ENCODE data around the gene EPGN. TPM values are rescaled to one million over a fixed set of nuclear protein-coding genes. Genes with fewer than 3 reads are reported as not detected.

Gene EPGN
- total and polyA plus RNA-seq, 8 donors = 0.73 to 1.8 (median 0.87) TPM; not detected in 5

DNA sequence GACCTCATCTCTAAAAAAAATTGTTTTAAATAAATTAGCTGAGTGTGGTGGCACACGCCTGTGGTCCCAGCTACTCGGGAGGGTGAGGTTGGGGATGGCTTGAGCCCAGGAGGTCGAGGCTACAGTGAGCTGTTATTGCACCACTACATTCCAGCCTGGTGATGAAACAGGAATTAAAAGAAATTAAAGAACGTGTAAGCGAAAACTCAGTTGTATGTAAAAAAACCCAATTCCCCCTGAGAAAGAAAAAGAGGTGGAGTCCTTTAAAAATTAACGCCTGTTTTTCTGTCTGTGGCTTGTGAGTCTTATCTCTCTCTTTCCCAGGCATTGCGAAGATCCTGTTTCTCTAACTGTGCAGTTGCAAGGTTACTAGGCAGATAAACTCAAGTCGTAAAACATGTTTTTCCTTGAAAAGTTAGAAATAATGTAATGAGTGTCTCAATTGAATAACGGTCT lies 22.1 kb downstream of the EPGN start:
- H3K9me3 ChIP-seq = no peaks in the 10 kb centered on the region
- WGBS, 5 donors = 58 to 65% (median 64%) methylated on average over 9 of the region's 9 CpGs
- no peaks in the 10 kb centered on the region for H3K27me3 ChIP-seq
- intact Hi-C loops (cut with DNase I; ENCODE audit: low total_unique reads) = no loop called here
- no peaks in the 10 kb centered on the region for H3K4me1 ChIP-seq
- DNase-seq = no peak
- H3K27ac ChIP-seq = no peak overlapping the region
- TF ChIP-seq EP300 (IDR thresholded peaks at IDR 0.05) = no peak
- no peaks in the 10 kb centered on the region for H3K36me3 ChIP-seq
- H3K4me3 ChIP-seq = no peak overlapping the region

DNA sequence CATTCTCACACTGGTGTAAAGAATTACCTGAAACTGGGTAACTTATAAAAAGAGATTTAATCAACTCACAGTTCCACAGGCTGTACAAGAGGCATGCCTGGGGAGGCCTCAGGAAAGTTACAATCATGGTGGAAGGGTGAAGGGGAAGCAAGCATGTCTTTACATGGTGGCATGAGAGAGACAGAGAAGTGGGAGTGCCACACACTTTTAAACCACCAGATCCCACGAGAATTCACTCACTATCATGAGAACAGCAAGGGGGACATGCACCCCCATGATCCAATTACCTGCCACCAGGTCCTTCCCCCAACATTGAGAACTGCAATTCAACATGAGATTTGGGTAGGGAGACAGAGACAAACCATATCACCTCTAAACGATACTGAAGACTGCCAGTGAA lies 23.0 kb downstream of the EPGN start:
- intact Hi-C loops (cut with DNase I; ENCODE audit: low total_unique reads) = no loop called here
- DNase-seq = no peak
- Histone ChIP-seq H3K36me3 (no peaks in the 10 kb centered on the region), H3K27ac (no peak overlapping the region), H3K4me1 (no peaks in the 10 kb centered on the region), H3K4me3 (no peak overlapping the region), H3K9me3 (no peaks in the 10 kb centered on the region), H3K27me3 (no peaks in the 10 kb centered on the region)
- no peak for TF ChIP-seq CTCF (IDR thresholded peaks at IDR 0.05)
- no peak for TF ChIP-seq EP300 (IDR thresholded peaks at IDR 0.05)
- TF ChIP-seq POLR2AphosphoS5 (IDR thresholded peaks at IDR 0.05) = no peak
- no peak for TF ChIP-seq POLR2A (IDR thresholded peaks at IDR 0.05)
- WGBS, 5 donors = 69 to 79% (median 75%) methylated on average over 2 of the region's 2 CpGs

- no peaks in the 10 kb centered on the region for H3K36me3 ChIP-seq
- no peak for DNase-seq
- intact Hi-C loops (cut with DNase I; ENCODE audit: low total_unique reads) = no loop called here
- no peaks in the 10 kb centered on the region for H3K4me1 ChIP-seq
- H3K4me3 ChIP-seq = no peak overlapping the region
- no peaks in the 10 kb centered on the region for H3K9me3 ChIP-seq
- no peaks in the 10 kb centered on the region for H3K27me3 ChIP-seq
- TF ChIP-seq POLR2A (IDR thresholded peaks at IDR 0.05) (no peak), EP300 (IDR thresholded peaks at IDR 0.05) (no peak), CTCF (IDR thresholded peaks at IDR 0.05) (no peak), POLR2AphosphoS5 (IDR thresholded peaks at IDR 0.05) (no peak)
- no peak overlapping the region for H3K27ac ChIP-seq
These were observed 23.7 kb downstream of the EPGN start for GRCh38 chr4:74331944-74332343.

DNA sequence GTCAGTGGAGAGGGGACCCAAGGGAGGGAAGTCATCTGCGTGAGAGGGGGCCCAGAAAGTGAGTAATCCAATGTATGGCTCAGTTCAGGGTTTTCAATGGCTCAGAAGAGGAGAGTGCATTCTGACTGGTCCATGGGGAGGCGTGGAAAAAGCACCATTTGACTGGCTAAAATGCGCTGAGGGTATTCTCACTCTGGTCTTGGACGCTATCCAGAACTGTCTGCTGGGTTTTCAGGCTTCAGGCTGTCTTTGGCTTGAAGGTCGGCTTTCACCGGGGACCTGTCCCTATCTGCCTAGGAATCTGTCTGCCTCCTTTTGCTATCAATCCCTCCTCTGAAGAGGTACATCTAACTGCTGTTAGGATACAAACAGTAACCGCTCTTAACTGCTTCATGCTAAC lies 26.4 kb downstream of the EPGN start:
- no peak for DNase-seq
- Histone ChIP-seq H3K27me3 (no peaks in the 10 kb centered on the region), H3K4me1 (no peaks in the 10 kb centered on the region), H3K9me3 (no peaks in the 10 kb centered on the region), H3K27ac (no peak overlapping the region), H3K36me3 (no peaks in the 10 kb centered on the region), H3K4me3 (no peak overlapping the region)
- intact Hi-C loops (cut with DNase I; ENCODE audit: low total_unique reads) = no loop called here
- WGBS, 5 donors = 80 to 93% (median 91%) methylated on average over 7 of the region's 7 CpGs
- TF ChIP-seq POLR2A (IDR thresholded peaks at IDR 0.05) (no peak), POLR2AphosphoS5 (IDR thresholded peaks at IDR 0.05) (no peak), CTCF (IDR thresholded peaks at IDR 0.05) (no peak), EP300 (IDR thresholded peaks at IDR 0.05) (no peak)

GRCh38 chr4:74335341-74336021 lies 27.2 kb downstream of the EPGN start:
- H3K4me1 ChIP-seq = no peaks in the 10 kb centered on the region
- H3K27me3 ChIP-seq = no peaks in the 10 kb centered on the region
- no peak overlapping the region for H3K27ac ChIP-seq
- no peak for DNase-seq
- intact Hi-C loops (cut with DNase I; ENCODE audit: low total_unique reads) = no loop called here
- 65 to 81% (median 72%) methylated on average over 5 of the region's 5 CpGs for WGBS, 5 donors
- TF ChIP-seq POLR2AphosphoS5 (IDR thresholded peaks at IDR 0.05) (no peak), POLR2A (IDR thresholded peaks at IDR 0.05) (no peak), CTCF (IDR thresholded peaks at IDR 0.05) (no peak), EP300 (IDR thresholded peaks at IDR 0.05) (no peak)
- no peaks in the 10 kb centered on the region for H3K36me3 ChIP-seq
- peaks cover 0 to 4% (median 0%) of the 10 kb centered on the region in 4 donors for H3K9me3 ChIP-seq
- no peak overlapping the region for H3K4me3 ChIP-seq

Data from stomach (tissue), 9 donors.